G401 (cell line): ENCODE results near the gene AP3M1. TPM values are rescaled to one million over a fixed set of nuclear protein-coding genes. Genes with fewer than 3 reads are reported as not detected.

ENCODE experiments used
- DNase-seq: peaks from one replicate; pipeline ENCODE4 v3.0.0-alpha.2; 2015; ENCODE audit warnings: low spot score
- in situ Hi-C: cut with HindIII; loops from 2 replicates; pipeline ENCODE4 v1.10.0; 2016; ENCODE audit warnings: low sequenced_read_pairs, mixed read lengths
- total RNA-seq: library from RNA; depleted of rRNA; stranded (reverse); fragments of >200 nt; shearing (Covaris generic); gene quantifications from 2 replicates; pipeline ENCODE4 v1.2.3, GENCODE V29; 2014

The AP3M1 gene
- total RNA-seq, 1 experiment from 2014 or later: 10.9 TPM

GRCh38 chr10:74121368-74121767 lies 29.3 kb downstream of the AP3M1 start:
- in situ Hi-C loops: no loop called here
- DNase-seq: no peak

DNA sequence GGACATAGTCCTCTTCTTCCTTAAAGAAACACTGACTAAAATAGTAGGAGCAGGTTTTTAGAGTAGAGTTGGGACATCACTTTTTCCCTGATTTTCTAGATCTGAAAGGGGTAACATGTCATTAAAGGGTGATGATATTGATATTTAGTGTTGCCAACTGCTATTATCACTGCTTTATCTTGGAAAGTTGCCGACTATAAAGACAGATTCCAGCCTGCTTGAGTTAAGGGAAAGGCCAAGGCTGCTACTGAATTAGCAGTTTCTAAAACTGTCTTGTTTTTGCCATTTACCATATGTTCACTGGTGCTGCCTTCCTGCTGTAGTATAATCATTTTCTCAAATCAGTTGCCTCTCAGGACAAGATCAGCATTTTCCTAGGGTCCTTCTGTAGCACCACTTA lies 29.7 kb downstream of the AP3M1 start:
- in situ Hi-C loops: no loop called here
- DNase-seq: peak; percentile 27

DNA sequence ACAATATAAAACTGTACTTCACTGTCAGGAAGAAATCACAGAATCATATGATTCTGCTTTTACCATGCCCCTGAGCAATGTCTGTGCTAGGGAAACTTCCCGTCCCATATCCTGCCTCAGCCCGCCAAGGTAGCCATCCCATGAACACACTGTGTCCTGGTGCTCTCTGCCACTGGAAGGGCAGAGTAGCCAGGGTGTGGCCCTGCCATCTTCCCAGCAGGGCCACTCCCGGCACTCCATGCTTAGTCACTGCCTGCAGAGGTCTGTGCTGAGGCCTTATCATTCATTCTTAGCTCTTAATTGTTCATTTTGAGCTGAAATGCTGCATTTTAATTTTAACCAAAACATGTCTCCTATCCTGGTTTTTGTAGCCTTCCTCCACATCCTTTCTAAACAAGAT lies 31.8 kb downstream of the AP3M1 start:
- DNase-seq: no peak
- in situ Hi-C loops: no loop called here

- no peak for DNase-seq
- in situ Hi-C loops: no loop called here
These were observed 32.9 kb downstream of the AP3M1 start for GRCh38 chr10:74117738-74118137.

- in situ Hi-C loops: no loop called here
- peak; percentile 72 for DNase-seq
These were observed 36.6 kb downstream of the AP3M1 start for GRCh38 chr10:74114041-74114448.

DNA sequence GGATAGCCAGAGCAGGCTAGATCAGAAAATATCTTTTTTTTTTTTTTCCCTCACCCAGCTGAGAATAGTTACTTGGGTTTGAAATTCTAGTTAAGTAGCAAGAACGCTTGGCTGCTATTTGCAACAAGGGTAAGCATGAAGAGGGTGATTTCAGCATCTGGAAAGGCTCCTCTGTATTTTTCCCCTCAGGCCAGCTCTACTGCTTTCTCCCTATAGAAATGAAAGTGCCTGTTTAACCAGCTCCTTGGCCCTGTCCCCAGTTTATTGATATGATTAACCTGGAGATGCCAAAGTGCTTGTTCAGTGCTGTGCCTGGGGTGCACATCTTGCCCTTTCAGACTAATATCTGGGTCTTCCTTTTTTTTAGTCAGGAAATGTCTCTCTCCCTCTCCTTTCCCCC lies 37.1 kb downstream of the AP3M1 start:
- in situ Hi-C loops: no loop called here
- no peak for DNase-seq

DNA sequence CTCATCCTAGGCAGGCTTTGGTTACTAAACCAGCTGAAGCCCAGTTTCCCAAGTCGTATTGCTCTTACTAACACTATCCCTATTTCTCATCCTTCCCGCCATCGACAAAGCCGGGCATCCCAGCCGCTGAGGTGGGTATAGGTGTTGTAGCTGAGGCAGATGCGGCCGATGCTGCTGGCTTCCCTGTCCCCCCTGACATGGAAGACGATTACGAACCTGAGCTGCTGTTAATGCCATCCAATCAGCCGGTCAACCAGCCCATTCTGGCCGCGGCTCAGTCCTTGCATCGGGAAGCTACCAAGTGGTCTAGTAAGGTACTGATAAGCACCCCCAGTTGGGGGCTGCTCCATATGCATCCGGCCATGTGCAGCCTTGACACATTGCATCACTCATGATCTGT lies 38.8 kb downstream of the AP3M1 start:
- in situ Hi-C loops: no loop called here
- no peak for DNase-seq

DNA sequence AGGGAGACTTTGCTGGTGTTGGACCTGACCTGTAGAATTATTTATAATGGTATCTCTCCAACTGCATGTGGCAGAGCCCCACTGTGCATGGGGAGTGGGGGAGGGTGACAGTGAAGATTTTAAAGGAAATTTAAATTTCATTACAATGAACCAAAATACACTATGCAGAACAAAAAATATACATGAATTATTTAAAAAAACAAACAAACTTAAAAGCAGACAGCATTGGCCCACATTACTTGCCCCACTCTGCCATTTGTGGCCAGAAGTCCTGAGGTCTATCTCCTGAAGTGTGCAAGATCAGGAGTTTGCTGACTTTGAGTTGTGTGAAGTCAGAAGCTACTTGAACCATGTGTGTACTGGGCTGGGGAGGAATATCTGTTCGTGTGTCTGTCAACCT lies 40.5 kb downstream of the AP3M1 start:
- no peak for DNase-seq
- in situ Hi-C loops: no loop called here

DNA sequence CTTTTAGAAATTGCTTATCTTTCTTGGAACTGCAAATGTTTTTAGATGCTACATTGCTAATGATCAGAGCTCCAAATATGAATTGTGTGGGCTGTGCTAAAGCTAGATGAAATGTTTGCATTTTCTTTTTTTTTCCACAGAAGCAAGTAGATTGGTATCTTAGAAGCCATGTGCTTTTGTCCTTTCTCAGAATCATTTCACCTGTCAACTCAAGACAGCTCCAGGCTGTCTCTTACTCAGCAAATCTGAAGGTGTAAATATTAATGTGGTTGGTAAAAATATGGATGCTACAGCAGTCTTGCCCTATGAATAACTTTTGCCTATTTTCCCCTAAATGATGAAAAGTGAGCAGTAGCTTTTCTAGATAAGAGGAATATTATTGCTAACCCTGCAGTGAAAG lies 41.2 kb downstream of the AP3M1 start:
- DNase-seq: no peak
- in situ Hi-C loops: no loop called here

GRCh38 chr10:74107391-74107790 lies 43.2 kb downstream of the AP3M1 start:
- in situ Hi-C loops: no loop called here
- DNase-seq: no peak

- peak; percentile 80 for DNase-seq
- in situ Hi-C loops: no loop called here
These were observed 45.6 kb downstream of the AP3M1 start for GRCh38 chr10:74104996-74105395.

- DNase-seq: peak; percentile 79
- in situ Hi-C loops: no loop called here
These were observed 46.1 kb downstream of the AP3M1 start for GRCh38 chr10:74104480-74104879.

- in situ Hi-C loops: no loop called here
- DNase-seq: peak; percentile 61
These were observed 46.9 kb downstream of the AP3M1 start for GRCh38 chr10:74103560-74104258.

DNA sequence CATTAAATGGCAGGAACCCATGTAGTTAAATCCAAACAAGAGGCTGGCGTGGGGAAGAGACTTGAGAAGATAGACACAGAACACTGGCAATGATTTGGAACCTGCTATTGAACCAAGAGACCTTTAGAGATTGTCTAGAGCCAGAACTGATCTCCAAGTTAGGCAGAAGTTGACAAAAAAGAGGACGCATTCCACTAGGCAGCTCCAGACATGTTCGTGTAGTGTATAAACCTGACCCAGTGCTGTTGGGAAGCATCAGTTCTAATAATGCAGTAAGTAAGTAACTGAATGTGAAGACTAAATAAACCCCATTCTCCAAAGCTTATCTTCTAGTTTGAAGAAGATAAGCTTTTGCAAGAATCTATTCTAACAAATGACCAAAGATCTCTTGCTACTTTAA lies 50.8 kb downstream of the AP3M1 start:
- in situ Hi-C loops: no loop called here
- no peak for DNase-seq

DNA sequence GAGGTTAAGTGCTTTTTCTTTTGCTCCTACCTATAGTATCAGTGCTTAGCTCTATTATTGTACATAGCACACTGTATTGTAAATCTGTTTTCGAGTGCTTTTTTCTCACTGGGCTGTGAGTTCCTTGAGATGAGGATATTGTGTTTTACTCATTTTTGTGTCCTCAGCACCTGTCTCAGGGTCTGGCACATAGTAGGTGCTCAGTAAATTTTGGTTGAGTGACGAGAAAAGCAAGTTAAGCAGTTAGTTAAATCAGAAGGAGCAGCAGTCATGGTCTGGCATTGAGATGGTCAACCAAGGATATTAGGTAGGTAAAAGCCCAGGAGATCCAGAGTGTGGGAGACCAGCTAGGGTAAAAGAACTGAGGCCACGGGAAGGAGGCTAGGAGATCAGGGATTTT lies 51.2 kb downstream of the AP3M1 start:
- in situ Hi-C loops: no loop called here
- DNase-seq: no peak

- in situ Hi-C loops: no loop called here
- DNase-seq: no peak
These were observed 52.9 kb downstream of the AP3M1 start for GRCh38 chr10:74097776-74098175.

DNA sequence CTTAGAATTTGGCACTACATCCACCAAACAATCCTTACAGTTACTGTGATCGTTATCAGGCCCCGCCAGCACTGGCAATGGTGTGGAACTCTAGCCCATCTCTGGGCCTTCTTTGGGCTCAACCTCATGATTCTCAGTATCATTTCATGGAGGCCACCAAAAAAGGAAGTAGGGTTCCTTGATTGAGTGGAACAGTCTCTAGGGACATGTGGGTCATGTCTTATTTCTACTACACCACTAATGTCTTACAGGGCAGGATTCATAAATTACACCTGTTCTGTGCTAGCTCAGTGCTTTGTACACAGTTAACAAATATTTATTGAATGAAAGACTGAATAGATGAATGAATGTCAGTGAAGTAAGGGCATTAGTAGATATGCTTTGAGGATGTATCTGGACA lies 53.9 kb downstream of the AP3M1 start:
- DNase-seq: no peak
- in situ Hi-C loops: no loop called here

GRCh38 chr10:74094231-74094630 lies 56.4 kb downstream of the AP3M1 start:
- in situ Hi-C loops: no loop called here
- DNase-seq: no peak

DNA sequence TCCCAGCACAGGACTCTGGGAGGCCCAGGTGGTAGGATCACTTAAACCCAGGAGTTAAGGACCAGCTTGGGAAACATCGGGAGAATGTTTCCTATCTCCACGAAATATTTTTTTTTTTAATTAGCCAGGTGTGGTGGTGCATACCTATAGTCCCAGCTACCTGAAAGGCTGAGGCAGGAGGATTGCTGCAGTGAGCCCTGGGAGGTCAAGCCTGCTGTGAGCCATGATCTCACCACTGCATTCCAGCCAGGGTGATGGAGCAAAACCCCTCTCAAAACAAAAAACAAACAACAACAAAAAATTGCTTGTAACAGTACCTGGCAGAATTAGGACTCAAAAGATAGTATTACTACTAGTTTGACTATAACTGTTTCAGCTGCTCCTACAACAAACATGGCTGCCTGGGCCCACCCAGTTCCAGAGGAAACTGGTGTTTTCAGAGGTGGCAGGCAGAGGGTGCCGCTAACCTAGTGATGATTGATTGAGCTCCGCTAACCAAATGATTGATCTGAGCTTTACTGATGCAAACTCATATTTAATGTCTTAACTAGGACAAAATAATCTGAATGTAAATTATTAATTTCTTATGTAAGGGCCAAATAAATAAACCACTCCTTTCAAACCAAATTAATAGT lies 57.0 kb downstream of the AP3M1 start:
- DNase-seq: no peak
- in situ Hi-C loops: no loop called here

DNA sequence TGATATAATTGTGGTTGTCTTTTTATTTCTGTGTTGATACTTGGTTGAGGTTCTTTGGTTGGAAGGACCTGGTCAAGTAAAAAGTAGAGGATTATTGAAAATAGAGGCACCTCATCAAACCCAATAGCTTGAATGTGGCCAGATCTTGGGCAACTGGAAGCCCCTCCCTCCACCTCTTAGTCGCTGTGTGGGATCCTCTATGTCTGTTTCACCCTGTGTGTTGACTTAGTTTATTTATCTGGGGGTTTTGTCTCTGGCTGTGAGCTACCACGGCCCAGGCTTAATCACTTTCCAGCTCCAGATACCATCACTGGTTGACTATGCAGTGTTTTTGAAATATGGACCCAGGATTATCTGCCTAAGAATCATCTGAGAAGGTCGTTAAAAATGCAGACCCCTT lies 58.3 kb downstream of the AP3M1 start:
- no peak for DNase-seq
- in situ Hi-C loops: no loop called here

DNA sequence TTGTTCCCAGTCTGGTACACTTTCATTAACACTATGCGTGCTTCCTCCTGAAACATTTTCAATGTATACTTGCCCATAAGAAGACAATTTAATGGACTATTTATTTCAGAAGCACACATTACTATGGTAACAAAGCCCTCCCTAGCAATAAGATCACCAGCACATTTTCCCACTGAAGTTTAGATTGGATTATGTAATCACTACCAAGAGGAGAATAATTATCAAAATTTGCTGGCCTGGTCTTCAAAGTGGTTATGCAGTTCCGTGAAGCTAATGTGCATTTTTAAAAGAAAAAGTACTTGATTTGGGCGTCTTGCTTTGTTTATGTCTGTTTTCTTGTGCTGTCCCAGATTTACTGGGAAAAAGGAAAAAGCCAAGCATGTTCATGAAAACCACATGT lies 61.9 kb downstream of the AP3M1 start:
- in situ Hi-C loops: no loop called here

More for the DNA sequence above, 61.9 kb downstream of the AP3M1 start:
- DNase-seq: no peak
